Ishikawa (cell line): Measurements from ENCODE around the gene MAST2.

Source experiments
- CEBPB ChIP-seq: IDR thresholded peaks from 2 replicates; pipeline ENCODE4 v1.6.1; 2012
- CREB1 ChIP-seq: IDR thresholded peaks from 2 replicates; pipeline ENCODE4 v1.6.1; 2012; ENCODE audit warnings: low read depth
- EGR1 ChIP-seq: IDR thresholded peaks from 2 replicates; pipeline ENCODE4 v1.6.1; 2012
- EP300 ChIP-seq: IDR thresholded peaks from 2 replicates; pipeline ENCODE4 v1.6.1; 2012; ENCODE audit warnings: borderline replicate concordance
- FOXM1 ChIP-seq: IDR thresholded peaks from 2 replicates; pipeline ENCODE4 v1.6.1; 2012; ENCODE audit warnings: low read depth, borderline replicate concordance
- MAX ChIP-seq: IDR thresholded peaks from 2 replicates; pipeline ENCODE4 v1.6.1; 2012
- NFIC ChIP-seq: IDR thresholded peaks from 2 replicates; pipeline ENCODE4 v1.6.1; 2012
- RAD21 ChIP-seq: IDR thresholded peaks from 2 replicates; pipeline ENCODE4 v1.6.1; 2012; ENCODE audit warnings: low read depth
- REST ChIP-seq: IDR thresholded peaks from 2 replicates; pipeline ENCODE4 v1.6.1; 2012; ENCODE audit warnings: low read depth, mild to moderate bottlenecking
- TAF1 ChIP-seq: IDR thresholded peaks from 2 replicates; pipeline ENCODE4 v1.6.1; 2012; ENCODE audit warnings: low read depth, mild to moderate bottlenecking
- TCF12 ChIP-seq: IDR thresholded peaks from 2 replicates; pipeline ENCODE4 v1.6.1; 2012; ENCODE audit warnings: low read depth
- TEAD4 ChIP-seq: IDR thresholded peaks from 2 replicates; pipeline ENCODE4 v1.6.1; 2012
- USF1 ChIP-seq: IDR thresholded peaks from 2 replicates; pipeline ENCODE4 v1.6.1; 2012
- YY1 ChIP-seq: IDR thresholded peaks from 2 replicates; pipeline ENCODE4 v1.6.1; 2012; ENCODE audit warnings: low read depth
- ZBTB7A ChIP-seq: IDR thresholded peaks from 2 replicates; pipeline ENCODE4 v1.6.1; 2012; ENCODE audit warnings: low read depth

The MAST2 gene

GRCh38 chr1:45803299-45803780 is at the start of gene MAST2:
Gene MAST2, plus strand, starts transcription at chr1:45803612. Its CDS starts 284 bp downstream, at chr1:45803896.
- TF ChIP-seq REST, result no peak
- no peak for TF ChIP-seq CEBPB
- no peak for TF ChIP-seq ZBTB7A
- TF ChIP-seq MAX, result peak; percentile 58; the same call in 1 of the 2 replicates
- no peak for TF ChIP-seq EP300

- TF ChIP-seq NFIC (no peak), YY1 (no peak), CEBPB (no peak), RAD21 (no peak), MAX (no peak), FOXM1 (no peak), ZBTB7A (no peak), USF1 (no peak), EP300 (no peak), EGR1 (no peak), TAF1 (no peak), TCF12 (no peak), TEAD4 (no peak), CREB1 (no peak), REST (no peak)
These were observed 47.7 kb upstream of the MAST2 start for GRCh38 chr1:45755697-45756096.

- TF ChIP-seq TAF1 (no peak), NFIC (no peak)
These were observed 41.1 kb upstream of the MAST2 start for GRCh38 chr1:45762291-45762690.

- no peak for TF ChIP-seq EP300
- no peak for TF ChIP-seq CREB1
- TF ChIP-seq CEBPB, result no peak
- TF ChIP-seq EGR1, result no peak
- no peak for TF ChIP-seq FOXM1
- no peak for TF ChIP-seq ZBTB7A
- TF ChIP-seq TCF12, result no peak
- TF ChIP-seq RAD21, result no peak
- no peak for TF ChIP-seq REST
- no peak for TF ChIP-seq NFIC
- TF ChIP-seq YY1, result no peak
- no peak for TF ChIP-seq USF1
- TF ChIP-seq TEAD4, result no peak
- no peak for TF ChIP-seq MAX
- TF ChIP-seq TAF1, result no peak
These were observed 37.2 kb upstream of the MAST2 start for GRCh38 chr1:45765999-45766792.
